Endothelial cell of umbilical vein (primary cell): ENCODE data around the gene TKT. TPM values are rescaled to one million over a fixed set of nuclear protein-coding genes. Genes with fewer than 3 reads are reported as not detected.

Experiments used
- BruUV-seq: library from RNA; stranded (reverse); fragments of 400-500 nt; replicated peaks from 2 replicates; lab custom pipeline; 2021; lab: Mats Ljungman, UMichigan
- CTCF ChIA-PET: fragments of 300-600, 350-600 bp; sonication (Branson Sonifier 250); formaldehyde crosslinking; loops from one replicate; lab custom pipeline; 2021; ENCODE audit warnings: antibody characterized with exemption, inconsistent platforms; lab: Charles Lee
- POLR2A ChIA-PET: fragments of 300-600, 350-600 bp; sonication (Branson Sonifier 250); formaldehyde crosslinking; loops from one replicate; lab custom pipeline; 2021; ENCODE audit warnings: antibody characterized with exemption, inconsistent platforms; lab: Charles Lee
- DNase-seq: peaks from one replicate; pipeline ENCODE4 v3.0.0-alpha.2; 2011; ENCODE audit warnings: low read depth, low spot score
- FAIRE-seq: peaks from 2 replicates; lab custom pipeline; 2011; peaks lifted over from hg19 to GRCh38; lab: Jason Lieb, UNC
- H2AFZ ChIP-seq: 2 replicates; pipeline ENCODE4 v1.6.0; 2012; ENCODE audit warnings: low read depth, low read length, control low read depth, inconsistent platforms
- H3K27ac ChIP-seq: 2 replicates; pipeline ENCODE4 v1.5.1; 2011; ENCODE audit warnings: low read depth, mild to moderate bottlenecking, control low read depth, low read length, moderate library complexity; ENCODE audit not compliant: insufficient read depth
- H3K27me3 ChIP-seq, 2 experiments: 2 replicates each; pipeline versions ENCODE4 v1.6.0 to v1.6.1; 2011; ENCODE audit warnings: low read length in 2 of 2, mixed read lengths in 1 of 2; ENCODE audit not compliant: control insufficient read depth in 2 of 2, insufficient read depth in 2 of 2
- H3K36me3 ChIP-seq, 2 experiments: 2 replicates in 1 of 2; 3 replicates in 1 of 2; pipeline ENCODE4 v1.5.1; 2011; ENCODE audit warnings: low read length in 2 of 2, mild to moderate bottlenecking in 1 of 2, moderate library complexity in 1 of 2; ENCODE audit not compliant: control insufficient read depth in 2 of 2, insufficient read depth in 2 of 2; ENCODE audit errors: extremely low read depth in 1 of 2
- H3K4me1 ChIP-seq: 3 replicates; pipeline ENCODE4 v1.5.1; 2011; ENCODE audit warnings: mild to moderate bottlenecking, low read length; ENCODE audit not compliant: control insufficient read depth, insufficient read depth; ENCODE audit errors: extremely low read depth
- H3K4me2 ChIP-seq: 2 replicates; pipeline ENCODE4 v1.6.1; 2011; ENCODE audit warnings: low read length, control low read depth, mixed read lengths; ENCODE audit not compliant: insufficient read depth
- H3K4me3 ChIP-seq, 3 experiments: fragments of 200-600 bp in 1 of 3; sonication (generic), shearing (Covaris generic) in 1 of 3; replicated peaks in 1 of 3; 2 replicates each; pipeline ENCODE4 v1.5.1; 2011 to 2016; ENCODE audit warnings: control low read depth in 3 of 3, low read length in 3 of 3, mild to moderate bottlenecking in 2 of 3, inconsistent platforms in 1 of 3, low read depth in 1 of 3, moderate library complexity in 1 of 3; ENCODE audit not compliant: insufficient read depth in 1 of 3
- H3K79me2 ChIP-seq: 2 replicates; pipeline ENCODE4 v1.6.0; 2012; ENCODE audit warnings: low read length, inconsistent platforms; ENCODE audit not compliant: control insufficient read depth, insufficient read depth
- H3K9ac ChIP-seq: replicated peaks from 2 replicates; pipeline ENCODE3; 2011; ENCODE audit warnings: low read length, control low read depth; ENCODE audit not compliant: insufficient read depth; ENCODE audit errors: extremely low read depth
- H3K9me1 ChIP-seq: replicated peaks from 3 replicates; pipeline ENCODE4 v1.6.0; 2011; ENCODE audit warnings: mild to moderate bottlenecking, low read length; ENCODE audit not compliant: control insufficient read depth, insufficient read depth; ENCODE audit errors: extremely low read depth
- H3K9me3 ChIP-seq: replicated peaks from 2 replicates; pipeline ENCODE4 v1.5.1; 2012; ENCODE audit warnings: low read length, inconsistent platforms; ENCODE audit not compliant: control insufficient read depth, insufficient read depth
- H4K20me1 ChIP-seq: replicated peaks from 2 replicates; pipeline ENCODE3; 2011; ENCODE audit warnings: mild to moderate bottlenecking, low read length; ENCODE audit not compliant: control insufficient read depth, insufficient read depth; ENCODE audit errors: extremely low read depth
- CTCF ChIP-seq, 2 donors: IDR thresholded peaks; 1 replicate in 1 of 2; 2 replicates in 1 of 2; pipeline ENCODE4 v1.5.1; 2011; ENCODE audit warnings: low read length in 2 of 2, mild to moderate bottlenecking in 2 of 2, moderate library complexity in 2 of 2, control low read depth in 1 of 2, inconsistent platforms in 1 of 2, low read depth in 1 of 2; ENCODE audit not compliant: insufficient read depth in 1 of 2; ENCODE audit errors: extremely low read depth in 1 of 2
- FOS ChIP-seq: IDR thresholded peaks from 2 replicates; pipeline ENCODE4 v1.6.1; 2011; ENCODE audit warnings: mild to moderate bottlenecking, low read length, moderate library complexity, borderline replicate concordance; ENCODE audit not compliant: insufficient read depth
- GATA2 ChIP-seq: IDR thresholded peaks from 2 replicates; pipeline ENCODE4 v1.7.0; 2011; ENCODE audit warnings: low read depth, mild to moderate bottlenecking, moderate library complexity, mixed read lengths, low read length; ENCODE audit not compliant: insufficient read length, insufficient read depth
- MAX ChIP-seq: IDR thresholded peaks from 2 replicates; pipeline ENCODE4 v1.6.1; 2011; ENCODE audit not compliant: insufficient read depth, insufficient read length
- MYC ChIP-seq: IDR thresholded peaks from one replicate; pipeline ENCODE4 v1.6.1; 2011; ENCODE audit warnings: mild to moderate bottlenecking, low read depth, low read length
- POLR2A ChIP-seq: IDR thresholded peaks from 2 replicates; pipeline ENCODE4 v1.6.1; 2012; ENCODE audit warnings: low read depth, mild to moderate bottlenecking, control low read depth, low read length
- POLR2AphosphoS5 ChIP-seq: IDR thresholded peaks from 2 replicates; pipeline ENCODE4 v1.6.1; 2012; ENCODE audit warnings: low read depth, mild to moderate bottlenecking, control low read depth, low read length, moderate library complexity; ENCODE audit not compliant: insufficient read depth
- dilution Hi-C: fragments of 300-500 bp; cut with MboI; formaldehyde crosslinking; loops from one replicate; pipeline ENCODE4 v1.15.0; 2019; ENCODE audit warnings: low sequenced_read_pairs; ENCODE audit not compliant: extremely low pct_ligation_motif_present
- intact Hi-C: fragments of 100-400 bp; cut with micrococcal nuclease; formaldehyde crosslinking; loops from one replicate; pipeline ENCODE4 v1.10.0; 2022
- polyA plus RNA-seq, 4 experiments: library from polyadenylated mRNA; depleted of rRNA in 3 of 4; stranded (reverse) in 3 of 4; unstranded in 1 of 4; fragments of >200 nt; gene quantifications; 2 replicates each; pipeline versions ENCODE4 v1.2.1 to v1.2.3, GENCODE V29; 2011 to 2012; ENCODE audit warnings: missing spikeins in 1 of 4
- total RNA-seq: library from RNA; stranded (reverse); gene quantifications from 2 replicates; pipeline ENCODE4 v1.2.3, GENCODE V29; 2021

TKT gene
- total and polyA plus RNA-seq, 2 donors (not counting 3 experiments of a cell fraction or from before 2014, with no cell fraction given), result 287 to 586 TPM

- peak; percentile 98 to 99 for TF ChIP-seq CTCF (IDR thresholded peaks at IDR 0.05; ENCODE audit: extremely low read depth in 1 of 2, insufficient read depth in 1 of 2, low read depth in 1 of 2, low read length in 2 of 2)
- TF ChIP-seq POLR2AphosphoS5, result no peak
- TF ChIP-seq MAX, result no peak
- no peak for TF ChIP-seq FOS
- no peak for TF ChIP-seq GATA2
- no peak for TF ChIP-seq MYC
- TF ChIP-seq POLR2A, result no peak
- H3K79me2 ChIP-seq, result no peaks in the 10 kb centered on the region
- no peaks in the 10 kb centered on the region for H3K9me3 ChIP-seq
- H3K36me3 ChIP-seq, result no peaks in the 10 kb centered on the region
- H3K27me3 ChIP-seq, result no peaks in the 10 kb centered on the region
- POLR2A ChIA-PET, result interaction anchor here (0.6 kb wide), 1 partner anchor 92 kb away, joined by 3 read pairs; no protein-coding TSS in a partner anchor
- H3K4me3 ChIP-seq, result no peak overlapping the region
- no peak overlapping the region for H3K9ac ChIP-seq
- peak; percentile 86 for FAIRE-seq
- H2AFZ ChIP-seq, result peak overlapping the region; percentile 52
- CTCF ChIA-PET, result interaction anchor here (0.8 to 8.2 kb wide), 22 partner anchors 8 to 92 kb away, joined by 3 to 199 read pairs (median 5); partner anchors contain the start of gene PRKCD
- H3K4me1 ChIP-seq, result peaks cover 11% of the 10 kb centered on the region
- BruUV-seq, result no TSS peak
- H4K20me1 ChIP-seq, result no peaks in the 10 kb centered on the region
- intact Hi-C loops, result loop anchor here (1.0 to 2.0 kb wide), 3 partner anchors 35 to 82 kb away; partner anchors contain the start of gene PRKCD
- dilution Hi-C loops, result no loop called here
- H3K9me1 ChIP-seq, result no peaks in the 10 kb centered on the region
- no peak overlapping the region for H3K27ac ChIP-seq
- DNase-seq, result peak; percentile 28
- H3K4me2 ChIP-seq, result no peak overlapping the region
Measured at GRCh38 chr3:53195602-53196574, 59.9 kb downstream of the TKT start.
